ENCODE data around the gene ZFP69B.
A peak's percentile ranks its signal among the peaks of the same experiment; 100 is the strongest.
"Not testable (repeated sequence)": the region's sequence is repeated elsewhere in the genome, so short reads cannot be mapped to it uniquely, and the experiment has no call there.

Gene ZFP69B

GRCh38 chr1:40479156-40479555 lies 28.9 kb downstream of the ZFP69B start:
- DNase-seq (ENCODE audit: low spot score) = no peak
- peaks cover 4 to 35% of the 10 kb centered on the region in 2 donors for H3K36me3 ChIP-seq (replicated peaks in 1 of 2; ENCODE audit: control insufficient read depth in 2 of 2, insufficient read depth in 2 of 2, low read length in 2 of 2)
- H3K4me1 ChIP-seq (ENCODE audit: control insufficient read depth in 2 of 2, insufficient read depth in 1 of 2, low read depth in 1 of 2, low read length in 2 of 2) = peaks cover 0 to 4% of the 10 kb centered on the region in 2 donors
- no peaks in the 10 kb centered on the region for H3K79me1 ChIP-seq (ENCODE audit: low read depth, low read length)
- H3K4me2 ChIP-seq (ENCODE audit: insufficient read depth, low read length, poor library complexity, severe bottlenecking) = no peak overlapping the region
- peak overlapping the region in 1 of 2 donors; percentile 29 for H3K4me3 ChIP-seq (ENCODE audit: low read length in 2 of 2)
- no peak overlapping the region for H3K18ac ChIP-seq (ENCODE audit: low read length)
- no peak overlapping the region for H3K4ac ChIP-seq (ENCODE audit: low read length)
- no CpG with 5 or more reads among the region's 4 CpGs for WGBS, 2 donors (ENCODE audit: extremely low coverage in 2 of 2, insufficient read length in 2 of 2, insufficient replicate concordance in 1 of 2)
- no peak overlapping the region for H3K14ac ChIP-seq (ENCODE audit: low read length)
- no peak overlapping the region for H2AK5ac ChIP-seq (ENCODE audit: low read depth, low read length)
- peak overlapping the region; percentile 3 for H3K23ac ChIP-seq (ENCODE audit: low read depth, low read length, poor library complexity)
- H4K91ac ChIP-seq (ENCODE audit: low read depth, low read length, poor library complexity) = no peak overlapping the region
- H3K9me3 ChIP-seq (replicated peaks in 1 of 2; ENCODE audit: control insufficient read depth in 2 of 2, insufficient read depth in 1 of 2, low read depth in 1 of 2, low read length in 2 of 2) = peaks cover 2 to 69% of the 10 kb centered on the region in 2 donors
- H3K27ac ChIP-seq (replicated peaks; ENCODE audit: low read length) = no peak overlapping the region
- H2BK12ac ChIP-seq (ENCODE audit: low read length) = no peak overlapping the region
- H3K9ac ChIP-seq (ENCODE audit: low read depth, low read length, poor library complexity) = no peak overlapping the region
- no peak overlapping the region for H2BK15ac ChIP-seq (ENCODE audit: low read length)
- H4K8ac ChIP-seq (ENCODE audit: low read depth, low read length) = no peak overlapping the region
- no peak overlapping the region for H2AFZ ChIP-seq (ENCODE audit: low read length)
- H2BK5ac ChIP-seq (ENCODE audit: low read length) = no peak overlapping the region
- H2BK120ac ChIP-seq (ENCODE audit: low read depth, low read length) = no peak overlapping the region
- no peaks in the 10 kb centered on the region for H3K27me3 ChIP-seq (ENCODE audit: control insufficient read depth in 3 of 3, insufficient read depth in 3 of 3, low read depth in 1 of 3, low read length in 3 of 3)

- Histone ChIP-seq H2BK5ac (ENCODE audit: low read length) (no peak overlapping the region), H4K8ac (ENCODE audit: low read depth, low read length) (no peak overlapping the region), H3K27me3 (ENCODE audit: control insufficient read depth in 3 of 3, insufficient read depth in 3 of 3, low read depth in 1 of 3, low read length in 3 of 3) (no peaks in the 10 kb centered on the region), H3K14ac (ENCODE audit: low read length) (no peak overlapping the region), H2BK120ac (ENCODE audit: low read depth, low read length) (no peak overlapping the region), H3K23ac (ENCODE audit: low read depth, low read length, poor library complexity) (no peak overlapping the region), H2BK12ac (ENCODE audit: low read length) (no peak overlapping the region), H3K27ac (replicated peaks; ENCODE audit: low read length) (no peak overlapping the region), H3K9ac (ENCODE audit: low read depth, low read length, poor library complexity) (no peak overlapping the region), H3K4me2 (ENCODE audit: insufficient read depth, low read length, poor library complexity, severe bottlenecking) (no peak overlapping the region), H2BK15ac (ENCODE audit: low read length) (no peak overlapping the region), H4K91ac (ENCODE audit: low read depth, low read length, poor library complexity) (no peak overlapping the region), H3K36me3 (replicated peaks in 1 of 2; ENCODE audit: control insufficient read depth in 2 of 2, insufficient read depth in 2 of 2, low read length in 2 of 2) (peaks cover 6 to 56% of the 10 kb centered on the region in 2 donors), H3K4me1 (ENCODE audit: control insufficient read depth in 2 of 2, insufficient read depth in 1 of 2, low read depth in 1 of 2, low read length in 2 of 2) (no peaks in the 10 kb centered on the region), H3K18ac (ENCODE audit: low read length) (no peak overlapping the region), H3K4me3 (ENCODE audit: low read length in 2 of 2) (no peak overlapping the region), H3K9me3 (replicated peaks in 1 of 2; ENCODE audit: control insufficient read depth in 2 of 2, insufficient read depth in 1 of 2, low read depth in 1 of 2, low read length in 2 of 2) (peaks cover 8 to 79% of the 10 kb centered on the region in 2 donors), H3K4ac (ENCODE audit: low read length) (no peak overlapping the region), H2AFZ (ENCODE audit: low read length) (no peak overlapping the region), H3K79me1 (ENCODE audit: low read depth, low read length) (no peaks in the 10 kb centered on the region), H2AK5ac (ENCODE audit: low read depth, low read length) (no peak overlapping the region)
- DNase-seq (ENCODE audit: low spot score) = no peak
- WGBS, 2 donors (ENCODE audit: extremely low coverage in 2 of 2, insufficient read length in 2 of 2, insufficient replicate concordance in 1 of 2) = no CpG with 5 or more reads among the region's 4 CpGs
These were observed 45.1 kb downstream of the ZFP69B start for GRCh38 chr1:40495315-40495903.

GRCh38 chr1:40502651-40503050 lies 52.4 kb downstream of the ZFP69B start:
- not testable (repeated sequence) for H3K4me2 ChIP-seq (ENCODE audit: insufficient read depth, low read length, poor library complexity, severe bottlenecking); H4K8ac ChIP-seq (ENCODE audit: low read depth, low read length); H2BK5ac ChIP-seq (ENCODE audit: low read length); H4K91ac ChIP-seq (ENCODE audit: low read depth, low read length, poor library complexity); H3K79me1 ChIP-seq (ENCODE audit: low read depth, low read length); H2BK15ac ChIP-seq (ENCODE audit: low read length); H2BK120ac ChIP-seq (ENCODE audit: low read depth, low read length); H3K4me3 ChIP-seq (ENCODE audit: low read length in 2 of 2); H3K4me1 ChIP-seq (ENCODE audit: control insufficient read depth in 2 of 2, insufficient read depth in 1 of 2, low read depth in 1 of 2, low read length in 2 of 2); H3K36me3 ChIP-seq (replicated peaks in 1 of 2; ENCODE audit: control insufficient read depth in 2 of 2, insufficient read depth in 2 of 2, low read length in 2 of 2); H3K27me3 ChIP-seq (ENCODE audit: control insufficient read depth in 3 of 3, insufficient read depth in 3 of 3, low read depth in 1 of 3, low read length in 3 of 3); H3K23ac ChIP-seq (ENCODE audit: low read depth, low read length, poor library complexity); H3K14ac ChIP-seq (ENCODE audit: low read length); DNase-seq (ENCODE audit: low spot score); H3K18ac ChIP-seq (ENCODE audit: low read length); H3K9ac ChIP-seq (ENCODE audit: low read depth, low read length, poor library complexity); H3K4ac ChIP-seq (ENCODE audit: low read length); H2AFZ ChIP-seq (ENCODE audit: low read length); H3K27ac ChIP-seq (replicated peaks; ENCODE audit: low read length); H2BK12ac ChIP-seq (ENCODE audit: low read length); H2AK5ac ChIP-seq (ENCODE audit: low read depth, low read length)
- no CpG with 5 or more reads among the region's 4 CpGs for WGBS, 2 donors (ENCODE audit: extremely low coverage in 2 of 2, insufficient read length in 2 of 2, insufficient replicate concordance in 1 of 2)
- peaks cover 7 to 48% of the 10 kb centered on the region in 2 donors for H3K9me3 ChIP-seq (replicated peaks in 1 of 2; ENCODE audit: control insufficient read depth in 2 of 2, insufficient read depth in 1 of 2, low read depth in 1 of 2, low read length in 2 of 2)

- Histone ChIP-seq H3K23ac (ENCODE audit: low read depth, low read length, poor library complexity) (no peak overlapping the region), H3K27ac (replicated peaks; ENCODE audit: low read length) (no peak overlapping the region), H3K4me1 (ENCODE audit: control insufficient read depth in 2 of 2, insufficient read depth in 1 of 2, low read depth in 1 of 2, low read length in 2 of 2) (peaks cover 0 to 6% of the 10 kb centered on the region in 2 donors), H2BK5ac (ENCODE audit: low read length) (no peak overlapping the region), H4K91ac (ENCODE audit: low read depth, low read length, poor library complexity) (no peak overlapping the region), H2AK5ac (ENCODE audit: low read depth, low read length) (no peak overlapping the region), H3K9ac (ENCODE audit: low read depth, low read length, poor library complexity) (no peak overlapping the region), H3K14ac (ENCODE audit: low read length) (no peak overlapping the region), H2BK120ac (ENCODE audit: low read depth, low read length) (no peak overlapping the region), H2BK15ac (ENCODE audit: low read length) (peak overlapping the region; percentile 94), H3K79me1 (ENCODE audit: low read depth, low read length) (no peaks in the 10 kb centered on the region), H3K9me3 (replicated peaks in 1 of 2; ENCODE audit: control insufficient read depth in 2 of 2, insufficient read depth in 1 of 2, low read depth in 1 of 2, low read length in 2 of 2) (peaks cover 5 to 42% of the 10 kb centered on the region in 2 donors), H2BK12ac (ENCODE audit: low read length) (no peak overlapping the region), H3K18ac (ENCODE audit: low read length) (no peak overlapping the region), H3K27me3 (ENCODE audit: control insufficient read depth in 3 of 3, insufficient read depth in 3 of 3, low read depth in 1 of 3, low read length in 3 of 3) (no peaks in the 10 kb centered on the region), H4K8ac (ENCODE audit: low read depth, low read length) (no peak overlapping the region), H3K4me3 (ENCODE audit: low read length in 2 of 2) (peak overlapping the region; percentile 59 to 81), H3K4ac (ENCODE audit: low read length) (no peak overlapping the region), H3K36me3 (replicated peaks in 1 of 2; ENCODE audit: control insufficient read depth in 2 of 2, insufficient read depth in 2 of 2, low read length in 2 of 2) (no peaks in the 10 kb centered on the region), H3K4me2 (ENCODE audit: insufficient read depth, low read length, poor library complexity, severe bottlenecking) (peak overlapping the region; percentile 81), H2AFZ (ENCODE audit: low read length) (peak overlapping the region; percentile 98)
- no peak for DNase-seq (ENCODE audit: low spot score)
- no CpG with 5 or more reads among the region's 6 CpGs for WGBS, 2 donors (ENCODE audit: extremely low coverage in 2 of 2, insufficient read length in 2 of 2, insufficient replicate concordance in 1 of 2)
These were observed 57.7 kb downstream of the ZFP69B start for GRCh38 chr1:40507973-40508372.
